HG03558 (cell line): Measurements from ENCODE around the gene C3orf52.

Experiments used
- ATAC-seq: cut with Tn5 transposase; IDR thresholded peaks from one replicate; pipeline ENCODE4 v1.9.1; 2021; ENCODE audit warnings: moderate number of reproducible peaks; ENCODE audit not compliant: unreplicated experiment; ENCODE audit errors: extremely low read depth

The C3orf52 gene

DNA sequence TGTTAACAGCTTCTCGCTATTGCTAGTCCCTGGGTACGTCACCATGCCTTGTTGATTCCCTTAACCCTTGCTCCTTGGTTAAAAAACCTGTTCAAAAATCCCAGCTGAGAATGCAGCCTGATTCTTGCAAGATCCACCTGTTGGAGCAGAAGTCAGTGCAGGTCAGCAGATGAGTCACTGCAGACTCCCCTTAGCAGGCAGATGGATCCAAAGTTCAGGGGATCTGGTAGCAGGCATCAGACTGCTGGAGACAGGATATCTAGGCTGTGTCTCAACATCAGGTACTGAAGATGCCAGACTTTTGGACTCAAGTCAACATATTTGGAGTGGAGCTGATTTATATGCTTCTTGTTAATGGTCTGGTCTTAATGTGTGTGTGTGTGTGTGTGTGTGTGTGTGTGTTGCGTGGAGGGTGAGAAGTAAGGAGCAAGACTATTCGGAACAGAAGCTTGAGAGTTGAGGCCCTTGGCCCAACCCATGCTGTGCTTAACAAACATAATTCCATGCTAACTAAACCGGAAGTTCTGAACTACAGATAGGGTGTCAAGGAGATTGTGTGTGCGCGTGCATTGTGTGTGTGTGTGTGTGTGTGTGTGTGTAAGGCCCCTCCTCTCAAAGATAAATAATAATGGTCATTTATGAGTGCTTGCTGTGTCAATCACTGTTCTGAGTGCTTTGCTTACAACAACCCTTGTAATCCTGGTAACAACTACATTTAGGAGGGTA lies 1.0 kb upstream of the C3orf52 start:
- no peak for ATAC-seq

DNA sequence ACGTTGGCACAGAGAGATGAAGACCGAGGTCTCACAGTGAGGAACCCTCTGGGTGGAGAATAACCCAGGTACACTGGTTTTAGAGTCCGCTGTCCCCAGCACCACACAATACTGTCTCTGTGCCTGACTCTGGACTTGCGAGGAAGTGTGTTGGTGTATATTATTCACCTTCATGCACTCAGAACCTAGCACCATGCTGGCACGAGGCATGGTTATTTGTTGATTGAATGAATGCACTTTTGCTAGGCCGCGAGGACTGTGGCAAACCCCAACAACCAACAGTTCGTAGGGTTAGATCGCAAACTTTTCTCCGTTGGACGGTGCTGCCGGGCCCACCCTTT lies 484 bp upstream of the C3orf52 start:
- no peak for ATAC-seq

DNA sequence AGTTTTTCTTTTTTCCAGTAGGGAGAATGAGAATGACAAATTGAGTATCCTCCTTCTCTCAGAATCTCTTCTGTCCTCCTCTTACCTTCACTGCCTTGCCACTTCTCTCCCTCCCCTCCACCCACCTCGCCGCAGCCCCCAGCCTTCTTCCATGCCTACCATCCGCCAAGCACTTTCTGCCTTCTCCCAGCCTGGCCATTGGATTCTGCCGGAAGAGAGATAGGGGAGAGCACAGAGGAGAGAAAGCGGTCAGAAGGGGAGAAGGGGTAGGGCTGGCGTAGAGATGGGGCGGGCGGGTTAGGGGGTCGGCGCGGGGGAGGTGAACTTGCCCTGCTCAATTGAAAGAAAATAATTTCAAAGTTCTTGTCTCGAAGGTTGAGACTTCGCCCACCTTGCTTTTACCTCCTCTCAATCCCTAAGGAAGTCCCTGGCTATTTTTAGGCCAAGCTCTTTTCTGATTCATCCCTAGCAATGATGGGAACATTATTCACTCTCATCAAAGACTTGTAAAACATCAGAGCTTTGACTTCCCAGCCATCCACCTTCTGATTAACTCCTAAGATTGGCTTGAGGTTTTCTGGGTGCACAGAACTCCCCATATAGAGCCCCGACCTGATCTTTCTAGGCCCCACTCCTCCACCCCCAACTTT lies 811 bp downstream of the C3orf52 start:
- ATAC-seq = no peak

DNA sequence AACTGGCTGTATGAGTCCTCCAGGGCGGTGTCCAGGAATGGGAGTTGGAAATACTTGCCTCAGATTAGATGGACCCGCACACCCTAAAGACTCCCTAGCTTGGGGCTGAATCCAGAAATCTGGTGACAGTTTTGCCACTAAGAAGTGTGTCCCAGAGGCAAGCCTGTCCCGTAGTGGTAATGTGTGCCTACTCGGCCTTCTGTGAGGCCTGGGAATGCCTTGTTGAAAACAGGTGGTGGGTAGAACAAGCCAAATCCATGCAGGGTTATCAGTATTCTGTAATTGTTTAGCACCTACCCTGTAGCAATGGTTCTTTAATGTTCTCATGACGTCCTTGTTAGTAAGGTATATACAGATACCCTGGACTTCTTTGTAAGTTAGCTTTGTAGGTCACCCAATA lies 1.6 kb downstream of the C3orf52 start:
- no peak for ATAC-seq

DNA sequence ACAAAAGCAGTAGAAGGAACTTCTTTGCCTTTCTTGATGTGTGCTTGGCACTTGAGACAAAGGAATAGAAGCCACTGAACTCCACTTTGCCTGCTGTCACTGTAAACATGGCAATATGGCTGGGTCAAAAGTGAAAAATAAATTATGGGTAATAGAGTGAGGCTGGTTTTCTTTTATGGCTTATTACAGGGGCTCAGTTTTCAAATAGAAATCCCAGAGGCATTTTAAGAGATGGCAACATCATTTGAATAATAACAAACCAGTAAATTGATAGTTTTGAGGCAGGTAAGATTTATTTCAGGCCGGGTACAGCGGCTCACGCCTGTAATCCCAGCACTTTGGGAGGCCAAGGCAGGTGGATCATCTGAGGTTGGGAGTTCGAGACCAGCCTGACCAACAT lies 2.8 kb downstream of the C3orf52 start:
- ATAC-seq = no peak

DNA sequence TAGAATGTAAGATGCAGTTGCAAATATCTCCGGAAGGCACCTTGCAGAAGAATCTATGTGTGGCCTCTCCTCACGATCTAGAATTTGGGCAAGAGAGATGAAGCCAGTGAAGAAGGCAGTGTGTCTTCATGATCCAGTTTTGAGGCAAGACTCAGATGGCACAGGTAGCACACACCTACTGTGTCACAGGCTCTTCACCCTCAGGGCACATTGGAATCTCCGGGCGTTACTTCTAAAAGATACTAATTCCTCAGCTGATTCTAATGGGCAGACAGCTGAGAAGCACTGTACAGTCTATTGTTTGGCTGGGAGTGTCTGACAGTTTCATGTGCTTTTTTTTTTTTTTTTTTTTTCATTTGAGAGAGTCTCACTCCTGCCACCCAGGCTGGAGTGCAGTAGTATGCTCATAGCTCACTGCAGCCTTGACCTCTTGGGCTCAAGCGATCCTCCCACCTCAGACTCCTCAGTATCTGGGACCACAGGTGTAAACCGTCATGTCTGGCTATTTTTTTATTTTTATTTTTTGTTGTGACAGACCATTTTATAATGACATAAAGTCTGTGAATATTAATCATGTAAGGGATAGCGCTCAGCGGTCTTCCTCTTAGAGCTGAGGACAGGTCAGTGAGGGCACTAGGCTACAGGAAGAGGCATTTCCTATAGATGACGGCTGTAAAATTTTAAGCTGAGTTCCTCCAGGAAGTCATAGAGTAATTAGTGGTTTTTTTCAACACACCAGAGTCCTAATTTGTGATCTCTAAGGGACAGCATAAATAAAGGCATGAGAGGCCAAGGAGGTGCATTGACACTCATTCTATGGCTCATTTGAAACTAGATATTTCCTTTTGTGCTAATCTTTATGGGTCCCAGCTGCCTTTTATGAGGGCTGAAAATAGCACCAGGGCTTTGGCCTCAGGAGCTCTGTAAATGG lies 4.0 kb downstream of the C3orf52 start:
- ATAC-seq = no peak

DNA sequence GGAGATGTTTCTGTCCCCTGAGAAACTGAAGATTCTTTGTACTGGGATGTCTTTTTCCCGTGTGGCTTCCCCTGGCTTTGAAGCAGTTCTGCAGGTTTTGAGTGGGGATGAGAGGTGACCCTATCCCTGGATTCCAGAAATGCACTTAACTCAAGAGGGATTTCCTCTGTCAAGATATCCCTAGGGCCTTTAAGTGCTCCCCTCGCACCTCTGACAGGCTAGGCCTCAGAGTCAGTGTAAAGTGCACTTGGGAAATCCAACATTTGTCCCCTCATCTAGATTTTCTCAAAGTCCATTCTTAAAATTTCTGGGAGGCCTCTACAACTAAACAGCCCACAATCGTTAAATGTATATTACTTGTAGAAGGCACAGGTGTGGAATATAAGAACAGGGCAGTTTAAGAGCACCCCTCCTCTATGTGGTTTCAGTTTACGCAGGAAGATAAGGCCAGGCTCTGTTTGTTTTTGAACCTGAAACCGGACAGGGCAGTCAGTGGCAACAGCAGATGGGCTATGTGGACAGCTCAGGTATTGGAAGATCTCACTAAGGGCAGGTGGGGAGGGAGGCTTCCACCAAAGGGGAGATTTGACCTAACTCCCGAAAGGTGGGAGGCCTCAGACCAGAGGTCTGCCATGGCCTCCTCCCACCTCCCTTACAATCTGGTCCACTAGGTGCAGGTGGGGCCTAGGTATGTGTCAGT lies 4.8 kb downstream of the C3orf52 start:
- ATAC-seq = no peak

DNA sequence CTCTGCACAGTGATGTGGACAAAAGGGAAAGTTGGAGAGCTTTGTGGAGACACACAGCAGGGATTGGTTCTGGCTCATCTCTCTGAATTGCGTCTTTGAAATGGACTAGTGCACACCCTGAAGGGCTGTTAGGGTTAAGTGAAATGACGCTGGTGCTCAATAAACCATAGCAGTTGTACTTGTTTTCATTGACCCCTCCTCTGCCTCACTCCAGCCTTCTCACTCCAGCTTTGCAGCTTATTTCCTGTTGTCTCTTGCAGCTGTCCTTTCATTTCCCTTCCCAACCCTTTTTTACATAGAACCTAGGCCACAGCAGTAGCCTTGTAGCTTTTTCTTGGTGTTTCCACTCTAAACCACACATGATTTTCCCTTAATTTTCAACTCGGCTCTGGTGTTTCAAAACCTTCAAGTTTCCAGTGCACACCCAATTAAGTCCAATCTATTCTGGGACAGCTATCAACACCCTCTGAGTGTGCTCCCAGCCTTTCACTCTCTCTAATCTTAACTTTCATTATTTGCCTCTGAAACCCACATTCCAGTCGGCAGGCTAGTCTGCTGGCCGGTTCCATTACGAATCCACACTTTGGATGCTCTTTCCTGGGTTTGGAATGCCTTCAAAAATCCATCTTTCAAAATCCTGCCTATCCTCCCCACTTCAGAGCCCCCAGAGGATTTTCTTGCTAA lies 6.4 kb downstream of the C3orf52 start:
- no peak for ATAC-seq

DNA sequence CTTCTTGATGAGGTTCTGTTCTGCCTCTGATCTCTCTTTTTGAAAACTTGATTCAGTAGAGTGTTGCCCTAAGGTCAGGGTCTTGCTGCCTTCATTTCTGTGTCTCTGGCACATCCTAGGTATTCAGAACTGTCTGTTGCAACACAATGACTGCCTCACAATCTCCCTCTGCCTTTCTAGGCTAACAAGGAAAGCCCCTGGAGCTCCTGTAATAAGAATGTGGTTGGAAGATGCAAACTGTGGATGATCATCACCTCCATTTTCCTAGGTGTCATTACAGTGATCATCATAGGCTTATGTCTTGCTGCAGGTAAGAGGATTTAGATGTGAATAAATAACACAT lies 7.0 kb downstream of the C3orf52 start:
- ATAC-seq = no peak

DNA sequence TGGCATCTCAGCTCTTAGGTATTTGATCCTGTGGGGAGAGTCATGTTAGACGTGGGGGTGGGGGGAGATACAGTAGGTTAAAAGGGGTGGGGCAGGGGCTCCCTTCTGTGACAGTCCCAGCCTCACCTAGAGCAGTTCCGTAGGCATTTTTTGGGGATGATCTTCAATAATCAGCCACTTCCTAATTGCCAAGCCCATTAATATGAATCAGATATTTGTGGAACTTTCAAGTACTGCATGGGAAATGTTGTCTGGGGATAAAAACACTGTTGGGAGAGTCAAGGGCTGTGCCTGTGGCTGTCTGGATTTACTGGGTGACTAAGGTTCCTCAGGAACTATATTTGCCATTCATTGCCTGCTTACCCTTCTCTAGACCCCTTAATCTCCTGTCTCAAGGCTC lies 9.5 kb downstream of the C3orf52 start:
- no peak for ATAC-seq

DNA sequence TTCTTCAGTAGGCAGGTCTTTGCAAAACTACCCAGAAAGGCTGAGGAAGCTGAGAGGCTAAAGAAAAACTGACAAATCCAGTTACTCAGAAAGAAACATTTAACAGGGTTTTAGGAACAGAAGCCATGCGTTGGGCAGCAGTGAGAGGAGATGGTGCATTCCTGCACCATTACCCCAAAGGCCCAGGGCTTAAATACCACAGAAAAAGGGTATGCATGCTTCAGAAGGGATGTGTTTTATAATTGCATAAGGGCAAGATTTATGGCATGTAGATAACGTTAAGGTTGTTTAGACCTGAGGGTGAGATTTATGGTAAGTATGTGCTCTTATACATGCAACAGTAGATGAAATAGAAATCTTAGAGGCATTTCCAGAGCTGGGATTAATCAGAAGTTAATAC lies 10.0 kb downstream of the C3orf52 start:
- no peak for ATAC-seq

DNA sequence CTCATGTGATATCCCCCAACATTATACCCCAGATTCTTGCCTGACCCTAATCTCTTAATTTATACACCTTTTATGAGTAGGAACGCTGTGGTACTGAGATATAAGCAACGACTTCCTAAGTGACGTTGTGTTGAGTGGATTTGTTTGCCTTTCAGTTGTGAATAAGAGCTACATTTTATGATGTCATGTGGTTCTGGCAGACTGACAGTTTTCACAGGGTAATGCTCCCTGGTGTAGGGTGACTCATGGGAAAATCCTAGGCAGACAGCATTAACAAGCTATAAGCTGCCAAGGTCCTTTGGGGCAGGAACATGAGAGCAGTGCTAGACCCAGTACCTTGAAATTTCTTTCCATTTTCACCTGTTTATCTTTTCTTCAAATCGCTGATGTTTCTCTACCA lies 11.2 kb downstream of the C3orf52 start:
- no peak for ATAC-seq

DNA sequence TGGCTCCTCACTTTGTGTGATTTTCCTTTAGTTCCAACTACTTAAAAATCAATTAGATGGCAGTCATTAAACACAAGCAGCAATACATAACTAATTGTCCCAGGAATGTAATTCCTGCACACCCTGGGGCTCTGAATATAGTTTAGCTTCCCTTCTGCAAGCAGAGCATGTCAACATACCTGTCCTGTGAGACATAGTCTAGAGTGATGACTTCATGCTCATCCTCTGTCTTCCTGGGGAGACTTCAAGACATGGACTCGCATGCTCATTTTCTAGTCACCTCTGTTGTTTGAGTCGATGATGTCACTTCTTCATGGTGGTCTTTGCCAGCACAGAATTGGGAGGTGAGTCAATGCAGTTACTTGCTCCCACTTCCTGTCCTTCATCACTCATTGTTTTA lies 15.7 kb downstream of the C3orf52 start:
- ATAC-seq = no peak

DNA sequence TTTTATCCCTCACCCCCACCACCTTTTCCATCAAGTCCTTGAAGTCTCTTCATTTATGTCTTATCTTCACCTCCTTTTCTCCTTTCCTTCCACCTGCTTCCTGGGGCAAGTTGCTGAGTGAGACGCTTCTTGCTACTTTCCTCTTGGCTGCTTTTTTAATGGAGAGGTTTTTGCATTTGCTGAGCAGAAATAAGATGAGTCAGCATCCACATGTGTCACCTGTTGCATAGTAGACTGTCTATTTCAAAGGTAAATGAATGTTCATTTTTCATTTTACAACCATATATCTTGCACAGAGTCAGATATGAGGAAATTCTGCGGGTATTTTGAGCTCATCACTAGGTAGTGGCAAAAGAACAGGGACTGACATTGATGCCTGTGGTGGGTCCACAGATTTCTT lies 18.6 kb downstream of the C3orf52 start:
- no peak for ATAC-seq

DNA sequence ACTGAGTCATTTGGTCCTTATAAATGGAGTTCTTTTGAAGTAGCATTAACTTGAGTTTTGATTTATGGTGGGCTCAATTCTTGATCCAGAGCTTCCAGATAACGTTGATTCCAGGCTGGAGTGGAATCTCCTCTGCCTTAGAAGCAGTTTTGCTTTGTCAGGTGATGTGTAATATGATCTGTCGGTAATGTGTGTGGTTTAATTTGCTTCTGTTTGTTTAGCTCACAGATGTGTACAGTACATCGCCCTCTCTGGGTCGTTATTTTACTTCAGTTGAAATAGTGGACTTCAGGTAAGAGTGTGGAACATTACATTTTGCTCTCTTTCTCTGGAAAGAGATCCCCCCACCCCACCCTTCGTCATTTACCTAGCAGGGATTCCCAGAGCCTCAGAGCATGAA lies 23.1 kb downstream of the C3orf52 start:
- ATAC-seq = no peak

DNA sequence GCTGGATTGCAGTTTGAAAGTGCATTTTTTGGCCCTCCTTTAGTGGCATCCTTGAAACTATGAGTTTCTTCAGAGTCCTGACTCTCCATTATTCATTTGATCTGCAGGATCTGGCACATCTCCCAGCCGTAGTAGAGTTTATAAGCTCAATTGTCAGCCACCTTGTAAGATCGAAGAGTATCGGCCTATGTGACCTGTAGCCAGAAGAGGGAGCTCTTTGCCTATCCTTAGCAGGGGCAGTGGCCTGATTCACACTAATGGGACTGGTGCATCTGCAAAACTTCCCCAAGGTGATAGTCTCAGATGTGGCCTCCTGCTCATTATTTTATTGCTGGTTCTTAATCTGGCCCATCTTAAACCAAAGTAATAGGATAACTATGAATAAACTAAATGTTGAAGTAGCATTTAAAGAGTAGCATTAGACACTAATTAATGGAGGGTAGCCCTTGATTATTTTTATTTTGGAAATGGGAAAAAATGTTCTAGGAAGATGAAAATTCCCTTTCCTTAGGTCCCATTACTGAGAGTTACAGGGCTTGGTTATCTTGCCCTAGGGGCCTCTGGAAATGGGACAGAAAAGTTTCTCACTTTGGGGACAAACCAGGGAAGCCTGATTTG lies 25.7 kb downstream of the C3orf52 start:
- peak; percentile 24 for ATAC-seq

DNA sequence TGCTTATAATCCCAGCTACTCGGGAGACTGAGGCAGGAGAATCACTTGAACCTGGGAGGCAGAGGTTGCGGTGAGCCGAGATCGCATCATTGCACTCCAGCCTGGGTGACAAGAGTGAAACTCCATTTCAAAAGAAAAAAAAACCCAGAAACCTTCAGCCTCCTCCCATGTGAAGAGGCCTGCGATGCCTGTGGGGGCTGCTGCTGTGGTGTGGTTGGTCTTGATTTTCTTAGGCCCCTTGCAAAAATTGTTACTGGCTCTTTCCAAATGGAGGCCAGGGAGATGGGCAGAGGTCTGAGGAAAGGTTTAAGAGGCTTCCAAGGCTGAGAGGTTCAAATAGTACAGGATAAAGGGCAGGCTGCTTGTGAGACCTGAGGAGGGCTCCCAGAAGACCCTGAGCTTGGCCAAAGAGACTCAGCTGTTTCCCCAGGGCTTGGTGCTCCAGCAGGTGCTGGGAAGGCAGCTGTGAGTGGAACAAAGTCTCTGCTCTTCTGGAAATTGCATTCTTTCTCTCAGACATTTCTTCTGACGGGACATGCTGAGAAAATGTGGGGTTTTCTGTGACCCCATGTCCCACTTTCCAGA lies 28.5 kb downstream of the C3orf52 start:
- ATAC-seq = no peak

DNA sequence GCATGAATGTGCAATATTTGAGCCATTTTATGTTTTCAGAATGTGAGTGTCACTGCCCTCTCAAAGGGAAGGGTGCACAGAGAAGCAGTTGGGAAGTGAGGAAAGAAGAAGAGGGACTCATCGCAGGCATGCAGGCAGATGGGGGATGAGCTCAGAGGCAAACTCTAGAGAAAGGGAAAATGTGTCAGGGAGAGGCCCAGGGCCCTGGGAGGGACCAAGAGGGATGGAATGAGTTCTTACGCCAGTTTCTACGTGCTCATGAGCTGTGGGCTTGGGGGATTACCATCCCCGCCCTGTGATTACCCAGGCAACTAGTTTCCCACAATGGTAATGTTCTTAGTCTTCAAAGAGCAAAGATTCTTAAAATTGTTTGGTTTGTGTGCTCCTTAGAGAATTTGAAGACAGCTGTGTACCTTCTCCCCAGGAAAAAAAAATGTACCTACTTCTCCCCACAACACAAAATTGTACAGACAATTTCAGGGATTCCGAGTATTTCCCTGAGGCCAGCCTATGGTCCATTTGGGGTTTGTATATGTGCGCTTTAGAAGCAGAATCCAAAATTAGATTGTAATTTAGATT lies 29.1 kb downstream of the C3orf52 start:
- peak; percentile 27 for ATAC-seq

DNA sequence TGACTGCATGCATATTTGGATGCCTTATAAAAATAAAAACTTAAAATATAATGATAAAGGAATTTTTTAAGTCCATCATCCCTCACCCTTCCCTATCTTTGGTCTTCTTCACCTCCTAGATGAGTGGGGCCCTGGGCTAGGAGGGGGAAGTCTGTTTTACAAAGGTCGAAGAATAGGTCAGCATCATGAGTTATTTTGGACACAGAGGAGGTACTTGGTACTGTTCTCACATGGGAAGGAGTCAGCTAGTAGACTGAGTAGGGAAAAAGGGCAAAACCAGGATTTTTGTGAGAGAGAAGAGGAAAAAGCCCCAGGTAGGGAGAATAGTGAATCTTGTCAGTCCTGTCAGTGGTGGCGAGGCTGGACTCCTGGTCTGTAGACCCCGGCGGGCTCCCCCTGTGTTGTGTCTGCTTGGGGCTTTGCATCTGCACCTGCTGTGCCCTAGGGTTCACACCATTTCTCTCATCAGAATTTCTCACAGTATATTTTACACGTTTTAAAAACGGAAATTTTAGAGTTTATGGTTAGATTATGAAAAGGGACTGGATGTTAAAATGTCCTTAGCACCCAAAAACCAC lies 29.7 kb downstream of the C3orf52 start:
- no peak for ATAC-seq
